ENCODE measurements around the gene LBR.

Gene LBR

GRCh38 chr1:225460737-225461532, 33.1 kb upstream of the LBR start:
- TF ChIP-seq CTCF (IDR thresholded peaks at IDR 0.05): no peak
- DNase-seq (ENCODE audit: low spot score): no peak
- no peak overlapping the region for H3K27ac ChIP-seq
- H3K4me3 ChIP-seq: no peak overlapping the region

- Histone ChIP-seq H3K27ac (no peak overlapping the region), H3K4me3 (no peak overlapping the region)
- no peak for DNase-seq (ENCODE audit: low spot score)
- no peak for TF ChIP-seq CTCF (IDR thresholded peaks at IDR 0.05)
These were observed 32.3 kb upstream of the LBR start for GRCh38 chr1:225460021-225460736.

- DNase-seq (ENCODE audit: low spot score): no peak
- peak overlapping the region in 1 of 2 donors; percentile 47 for H3K27ac ChIP-seq
- TF ChIP-seq CTCF (IDR thresholded peaks at IDR 0.05): no peak
- no peak overlapping the region for H3K4me3 ChIP-seq
These were observed 30.4 kb upstream of the LBR start for GRCh38 chr1:225458222-225458631.

- no peak for TF ChIP-seq CTCF (IDR thresholded peaks at IDR 0.05)
- Histone ChIP-seq H3K4me3 (no peak overlapping the region), H3K27ac (peak overlapping the region; percentile 53 to 56)
- no peak for DNase-seq (ENCODE audit: low spot score)
These were observed 26.9 kb upstream of the LBR start for GRCh38 chr1:225454733-225455132.

- no peak overlapping the region for H3K4me3 ChIP-seq
- DNase-seq (ENCODE audit: low spot score): no peak
- TF ChIP-seq CTCF (IDR thresholded peaks at IDR 0.05): no peak
- peak overlapping the region; percentile 53 to 56 for H3K27ac ChIP-seq
These were observed 26.2 kb upstream of the LBR start for GRCh38 chr1:225453797-225454648.

GRCh38 chr1:225451840-225452515, 24.1 kb upstream of the LBR start:
- peak; percentile 66 for DNase-seq (ENCODE audit: low spot score)
- Histone ChIP-seq H3K27ac (no peak overlapping the region), H3K4me3 (no peak overlapping the region)
- no peak for TF ChIP-seq CTCF (IDR thresholded peaks at IDR 0.05)

All from coronary artery (tissue), 2 donors.